ENCODE data around the gene SUGCT. TPM values are rescaled to one million over a fixed set of nuclear protein-coding genes. Genes with fewer than 3 reads are reported as not detected.

SUGCT gene
- total and polyA plus RNA-seq, 8 donors = 0.87 to 8.0 (median 2.9) TPM; not detected in 1

- intact Hi-C loops (cut with DNase I; ENCODE audit: low total_unique reads) = no loop called here
- H3K27ac ChIP-seq = no peak overlapping the region
- no peak for TF ChIP-seq POLR2A (IDR thresholded peaks at IDR 0.05)
- TF ChIP-seq, protein P1, sequence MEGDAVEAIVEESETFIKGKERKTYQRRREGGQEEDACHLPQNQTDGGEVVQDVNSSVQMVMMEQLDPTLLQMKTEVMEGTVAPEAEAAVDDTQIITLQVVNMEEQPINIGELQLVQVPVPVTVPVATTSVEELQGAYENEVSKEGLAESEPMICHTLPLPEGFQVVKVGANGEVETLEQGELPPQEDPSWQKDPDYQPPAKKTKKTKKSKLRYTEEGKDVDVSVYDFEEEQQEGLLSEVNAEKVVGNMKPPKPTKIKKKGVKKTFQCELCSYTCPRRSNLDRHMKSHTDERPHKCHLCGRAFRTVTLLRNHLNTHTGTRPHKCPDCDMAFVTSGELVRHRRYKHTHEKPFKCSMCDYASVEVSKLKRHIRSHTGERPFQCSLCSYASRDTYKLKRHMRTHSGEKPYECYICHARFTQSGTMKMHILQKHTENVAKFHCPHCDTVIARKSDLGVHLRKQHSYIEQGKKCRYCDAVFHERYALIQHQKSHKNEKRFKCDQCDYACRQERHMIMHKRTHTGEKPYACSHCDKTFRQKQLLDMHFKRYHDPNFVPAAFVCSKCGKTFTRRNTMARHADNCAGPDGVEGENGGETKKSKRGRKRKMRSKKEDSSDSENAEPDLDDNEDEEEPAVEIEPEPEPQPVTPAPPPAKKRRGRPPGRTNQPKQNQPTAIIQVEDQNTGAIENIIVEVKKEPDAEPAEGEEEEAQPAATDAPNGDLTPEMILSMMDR (IDR thresholded peaks at IDR 0.05) = no peak
- no peak for TF ChIP-seq EP300 (IDR thresholded peaks at IDR 0.05)
- no peak for TF ChIP-seq POLR2AphosphoS5 (IDR thresholded peaks at IDR 0.05)
- DNase-seq = no peak
- no peaks in the 10 kb centered on the region for H3K36me3 ChIP-seq
- WGBS, 5 donors = 81 to 88% (median 86%) methylated on average over 6 of the region's 6 CpGs
- no peaks in the 10 kb centered on the region for H3K4me1 ChIP-seq
- no peaks in the 10 kb centered on the region for H3K27me3 ChIP-seq
- peaks cover 4 to 14% (median 10%) of the 10 kb centered on the region in 4 donors for H3K9me3 ChIP-seq
- no peak overlapping the region for H3K4me3 ChIP-seq
Measured at GRCh38 chr7:40437936-40438634, 303.3 kb downstream of the SUGCT start.

- no peak for DNase-seq
- Histone ChIP-seq H3K9me3 (peaks cover 4 to 14% (median 10%) of the 10 kb centered on the region in 4 donors), H3K27ac (no peak overlapping the region), H3K4me1 (no peaks in the 10 kb centered on the region), H3K36me3 (no peaks in the 10 kb centered on the region), H3K27me3 (no peaks in the 10 kb centered on the region), H3K4me3 (no peak overlapping the region)
- TF ChIP-seq, protein P1 (IDR thresholded peaks at IDR 0.05) = no peak
- TF ChIP-seq EP300 (IDR thresholded peaks at IDR 0.05) = no peak
- no peak for TF ChIP-seq POLR2AphosphoS5 (IDR thresholded peaks at IDR 0.05)
- TF ChIP-seq POLR2A (IDR thresholded peaks at IDR 0.05) = no peak
- WGBS, 5 donors = 85 to 91% (median 88%) methylated on average over 6 of the region's 6 CpGs
- intact Hi-C loops (cut with DNase I; ENCODE audit: low total_unique reads) = no loop called here
Measured at GRCh38 chr7:40439686-40440085, 304.9 kb downstream of the SUGCT start.

GRCh38 chr7:40447345-40447744, 312.5 kb downstream of the SUGCT start:
- DNase-seq = no peak
- no peaks in the 10 kb centered on the region for H3K4me1 ChIP-seq
- TF ChIP-seq, protein P1 (IDR thresholded peaks at IDR 0.05) = no peak
- TF ChIP-seq POLR2AphosphoS5 (IDR thresholded peaks at IDR 0.05) = no peak
- no peak for TF ChIP-seq POLR2A (IDR thresholded peaks at IDR 0.05)
- TF ChIP-seq EP300 (IDR thresholded peaks at IDR 0.05) = no peak
- no peaks in the 10 kb centered on the region for H3K36me3 ChIP-seq
- no peaks in the 10 kb centered on the region for H3K27me3 ChIP-seq
- 62 to 75% (median 66%) methylated on average over 2 of the region's 2 CpGs for WGBS, 5 donors
- H3K4me3 ChIP-seq = no peak overlapping the region
- peaks cover 0 to under 1% (median 0%) of the 10 kb centered on the region in 4 donors for H3K9me3 ChIP-seq
- intact Hi-C loops (cut with DNase I; ENCODE audit: low total_unique reads) = no loop called here
- H3K27ac ChIP-seq = no peak overlapping the region

GRCh38 chr7:40455485-40455884, 320.7 kb downstream of the SUGCT start:
- Histone ChIP-seq H3K4me1 (no peaks in the 10 kb centered on the region), H3K4me3 (no peak overlapping the region), H3K36me3 (no peaks in the 10 kb centered on the region), H3K27ac (no peak overlapping the region), H3K9me3 (no peaks in the 10 kb centered on the region), H3K27me3 (no peaks in the 10 kb centered on the region)
- TF ChIP-seq POLR2AphosphoS5 (IDR thresholded peaks at IDR 0.05) = no peak
- TF ChIP-seq POLR2A (IDR thresholded peaks at IDR 0.05) = no peak
- TF ChIP-seq EP300 (IDR thresholded peaks at IDR 0.05) = no peak
- TF ChIP-seq, protein P1 (IDR thresholded peaks at IDR 0.05) = no peak
- intact Hi-C loops (cut with DNase I; ENCODE audit: low total_unique reads) = no loop called here
- no peak for DNase-seq

Measured in stomach (tissue), 9 donors.